ENCODE results near the gene GZMB.
"Not testable (repeated sequence)": the region's sequence is repeated elsewhere in the genome, so short reads cannot be mapped to it uniquely, and the experiment has no call there.

The GZMB gene

GRCh38 chr14:24591004-24591403 is 43.0 kb downstream of the GZMB start:
- H3K4me3 ChIP-seq (ENCODE audit: low read length); H3K9me3 ChIP-seq (ENCODE audit: control insufficient read depth, low read length); H3K27me3 ChIP-seq (ENCODE audit: control insufficient read depth, insufficient read depth, low read length): not testable (repeated sequence)

GRCh38 chr14:24584402-24584801 is 49.6 kb downstream of the GZMB start:
- not testable (repeated sequence) for H3K9ac ChIP-seq (ENCODE audit: low read length); H3K4me1 ChIP-seq (ENCODE audit: control insufficient read depth, insufficient read depth, low read length); H3K4me3 ChIP-seq (ENCODE audit: low read length); H3K9me3 ChIP-seq (ENCODE audit: control insufficient read depth, low read length); H3K36me3 ChIP-seq (ENCODE audit: control insufficient read depth, insufficient read depth, low read length); H3K27me3 ChIP-seq (ENCODE audit: control insufficient read depth, insufficient read depth, low read length)

More at GRCh38 chr14:24591004-24591403, 43.0 kb downstream of the GZMB start:
- H3K36me3 ChIP-seq (ENCODE audit: control insufficient read depth, insufficient read depth, low read length); H3K9ac ChIP-seq (ENCODE audit: low read length); H3K4me1 ChIP-seq (ENCODE audit: control insufficient read depth, insufficient read depth, low read length): not testable (repeated sequence)

Data from mucosa of stomach (tissue), 1 donor.